DMS53 treated with DMSO at 0.1 percent for 48 hours (cell line): ENCODE measurements around the gene USB1.
"Not testable (repeated sequence)": the region's sequence is repeated elsewhere in the genome, so short reads cannot be mapped to it uniquely, and the experiment has no call there.

Experiments used
- DNase-seq: peaks from one replicate; lab custom pipeline; 2025; ENCODE audit not compliant: unreplicated experiment; lab: John Stamatoyannopoulos, UW

USB1 gene

GRCh38 chr16:57994361-57994760 is 6.8 kb upstream of the USB1 start:
- DNase-seq: no peak

- peak; percentile 26 for DNase-seq
These were observed 6.4 kb upstream of the USB1 start for GRCh38 chr16:57994778-57995177.

GRCh38 chr16:57995721-57996405 is 5.3 kb upstream of the USB1 start:
- no peak for DNase-seq

- DNase-seq: no peak
These were observed 4.6 kb upstream of the USB1 start for GRCh38 chr16:57996406-57997175.

- no peak for DNase-seq
These were observed 4.1 kb upstream of the USB1 start for GRCh38 chr16:57997176-57997527.

GRCh38 chr16:57997528-57998265 is 3.5 kb upstream of the USB1 start:
- no peak for DNase-seq

- no peak for DNase-seq
These were observed 2.7 kb upstream of the USB1 start for GRCh38 chr16:57998486-57998885.

- no peak for DNase-seq
These were observed 2.2 kb upstream of the USB1 start for GRCh38 chr16:57998992-57999365.

- DNase-seq: no peak
These were observed 1.7 kb upstream of the USB1 start for GRCh38 chr16:57999366-57999970.

- no peak for DNase-seq
These were observed 1.1 kb upstream of the USB1 start, which contains the start of gene ZNF319 for GRCh38 chr16:57999971-58000705. TSS of gene ZNF319 (minus strand) at chr16:58000672. CDS start at chr16:57998265, 2,407 bp downstream.

- DNase-seq: no peak
These were observed 691 bp downstream of the USB1 start for GRCh38 chr16:58001781-58002415.

GRCh38 chr16:58002416-58002800 is 1.2 kb downstream of the USB1 start:
- DNase-seq: no peak

GRCh38 chr16:58002936-58003335 is 1.7 kb downstream of the USB1 start:
- DNase-seq: no peak

GRCh38 chr16:58004736-58005135 is 3.5 kb downstream of the USB1 start:
- DNase-seq: not testable (repeated sequence)

- DNase-seq: no peak
These were observed 8.7 kb downstream of the USB1 start for GRCh38 chr16:58009856-58010416.

- no peak for DNase-seq
These were observed 9.7 kb downstream of the USB1 start for GRCh38 chr16:58010886-58011285.

GRCh38 chr16:58011652-58012051 is 10.4 kb downstream of the USB1 start:
- DNase-seq: no peak

GRCh38 chr16:58012481-58012880 is 11.3 kb downstream of the USB1 start:
- DNase-seq: no peak

GRCh38 chr16:58013201-58013956 is 12.2 kb downstream of the USB1 start:
- DNase-seq: no peak
